GM19239 (cell line): Measurements from ENCODE around the gene MSRB3.
"Not testable (repeated sequence)": the region's sequence is repeated elsewhere in the genome, so short reads cannot be mapped to it uniquely, and the experiment has no call there.

Source experiments
- DNase-seq: peaks from one replicate; pipeline ENCODE4 v3.0.0; 2011; ENCODE audit warnings: low spot score; ENCODE audit not compliant: insufficient read length
- FAIRE-seq: peaks from 2 replicates; lab custom pipeline; 2011; peaks lifted over from hg19 to GRCh38; lab: Jason Lieb, UNC

MSRB3 gene

DNA sequence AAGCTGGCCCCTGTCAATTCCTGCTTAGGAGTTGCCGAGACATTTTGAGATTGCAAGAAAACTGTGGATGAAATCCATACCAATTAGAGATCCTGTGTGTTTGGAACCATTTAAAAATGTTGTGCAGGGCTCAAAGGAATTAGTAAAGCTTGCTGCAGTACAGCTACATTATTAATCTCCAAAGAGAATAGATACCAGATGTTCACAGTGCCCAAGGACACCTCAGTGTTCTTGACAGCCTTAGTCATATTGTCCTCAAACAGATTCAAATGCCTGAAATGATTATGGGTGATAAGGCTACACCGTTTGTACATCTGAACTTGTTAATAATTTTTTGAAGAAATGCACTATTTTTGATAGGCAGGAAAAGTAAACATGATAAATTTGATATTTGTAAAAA is 164.6 kb downstream of the MSRB3 start:
- no peak for FAIRE-seq
- no peak for DNase-seq

DNA sequence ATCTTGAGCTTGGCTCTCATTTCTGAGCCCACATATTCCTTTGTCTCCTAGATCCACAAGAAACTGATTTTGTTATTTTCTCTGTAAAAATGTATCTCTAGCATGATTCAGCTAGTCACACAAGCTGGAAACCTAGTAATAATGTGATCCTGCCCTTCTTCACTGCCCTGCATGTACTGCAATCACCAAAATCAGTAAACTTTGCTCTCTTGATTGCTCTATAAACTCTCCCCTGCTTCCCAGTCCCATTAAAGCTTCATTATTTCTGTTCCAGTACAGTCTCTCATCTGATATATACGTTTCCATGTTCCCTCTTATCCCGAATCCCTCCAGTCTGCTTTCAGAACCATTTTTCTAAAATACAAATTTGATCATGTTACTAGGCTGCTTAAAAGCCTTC is 166.5 kb downstream of the MSRB3 start:
- no peak for DNase-seq
- FAIRE-seq = no peak

DNA sequence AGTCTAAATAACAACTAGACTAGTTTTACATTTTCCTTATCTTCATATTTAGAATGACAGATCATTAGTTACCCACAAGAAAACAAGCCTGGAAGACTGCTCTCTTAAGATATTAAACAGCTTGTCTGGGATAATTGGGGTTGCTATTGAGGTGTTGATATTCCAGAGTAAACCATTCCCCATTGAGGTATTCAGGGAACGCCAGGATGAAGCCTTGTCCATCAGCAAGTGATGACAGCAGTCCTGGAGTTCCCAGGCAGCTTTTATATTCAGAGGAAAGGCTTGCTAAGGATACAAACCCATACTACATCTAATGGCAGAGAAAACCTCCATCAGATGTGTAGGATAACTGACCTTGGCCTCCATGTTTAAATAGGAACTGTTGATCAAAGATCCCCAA is 168.4 kb downstream of the MSRB3 start:
- FAIRE-seq (no peak), DNase-seq (no peak)

GRCh38 chr12:65449400-65449799 is 170.9 kb downstream of the MSRB3 start:
- FAIRE-seq = no peak
- DNase-seq = no peak

DNA sequence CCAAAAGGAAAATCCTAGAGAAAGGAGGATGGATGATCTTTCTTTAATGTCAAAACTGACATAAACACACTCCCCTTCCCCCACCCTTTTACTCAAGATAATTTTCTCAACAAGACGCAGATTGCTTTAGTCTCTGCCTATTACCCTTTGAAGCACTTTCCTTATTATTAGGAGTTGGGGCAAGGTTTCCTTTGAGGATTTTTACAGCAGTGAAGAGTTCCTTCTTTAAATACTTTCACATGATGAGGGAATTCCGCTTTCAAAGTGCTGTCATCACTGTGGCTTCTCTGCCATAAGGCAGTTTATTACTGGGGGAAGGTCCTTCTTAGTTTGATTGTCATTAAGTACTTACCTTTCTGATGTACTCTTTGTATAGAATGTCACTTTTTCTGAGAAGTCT is 172.1 kb downstream of the MSRB3 start:
- FAIRE-seq = no peak
- DNase-seq = no peak

- DNase-seq (no peak), FAIRE-seq (no peak)
Observed at GRCh38 chr12:65454115-65454787, 175.8 kb downstream of the MSRB3 start.

- FAIRE-seq = not testable (repeated sequence)
Observed at GRCh38 chr12:65457341-65457740, 178.9 kb downstream of the MSRB3 start.

GRCh38 chr12:65458718-65459117 is 180.2 kb downstream of the MSRB3 start:
- no peak for FAIRE-seq
- no peak for DNase-seq

More at GRCh38 chr12:65457341-65457740, 178.9 kb downstream of the MSRB3 start:
- DNase-seq = not testable (repeated sequence)

DNA sequence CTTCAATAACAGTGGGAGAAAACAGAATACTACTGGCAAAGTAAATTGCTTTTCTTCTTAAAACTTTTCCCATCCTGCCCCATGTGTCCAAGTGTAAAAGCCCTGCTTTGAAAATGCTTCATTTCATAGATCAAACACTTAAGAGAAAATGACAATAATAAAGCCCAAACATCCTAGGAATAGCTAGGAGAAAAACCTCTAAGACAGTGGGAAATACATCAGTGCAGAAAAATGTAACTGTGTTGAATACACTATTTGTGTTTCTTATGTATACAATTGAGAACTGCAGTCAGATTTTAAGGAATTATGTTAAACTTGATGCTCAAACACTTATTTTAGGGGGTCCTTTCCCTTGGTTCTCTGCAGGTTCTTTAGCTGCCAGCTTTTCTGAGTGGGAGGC is 181.1 kb downstream of the MSRB3 start:
- DNase-seq (no peak), FAIRE-seq (no peak)

GRCh38 chr12:65460063-65460462 is 181.6 kb downstream of the MSRB3 start:
- DNase-seq (no peak), FAIRE-seq (no peak)

DNA sequence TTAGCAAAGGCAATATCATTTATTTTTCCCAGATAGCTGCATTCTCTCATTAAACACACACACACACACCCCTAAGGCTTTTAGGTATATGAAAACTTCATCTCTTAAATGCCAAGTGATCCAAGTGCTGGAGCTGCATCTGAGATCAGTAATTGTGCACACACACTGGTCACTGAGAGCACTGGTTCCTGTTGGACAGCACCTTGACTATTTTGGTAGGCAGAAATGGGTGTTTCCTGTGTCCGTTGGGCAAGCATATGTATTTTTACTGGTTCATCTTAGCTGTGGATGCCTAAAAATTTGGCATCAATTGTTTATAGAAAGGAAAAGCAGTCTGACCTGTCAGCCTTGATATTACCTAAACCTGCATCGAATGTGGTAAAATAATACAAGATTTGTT is 182.5 kb downstream of the MSRB3 start:
- FAIRE-seq = no peak
- DNase-seq = no peak

DNA sequence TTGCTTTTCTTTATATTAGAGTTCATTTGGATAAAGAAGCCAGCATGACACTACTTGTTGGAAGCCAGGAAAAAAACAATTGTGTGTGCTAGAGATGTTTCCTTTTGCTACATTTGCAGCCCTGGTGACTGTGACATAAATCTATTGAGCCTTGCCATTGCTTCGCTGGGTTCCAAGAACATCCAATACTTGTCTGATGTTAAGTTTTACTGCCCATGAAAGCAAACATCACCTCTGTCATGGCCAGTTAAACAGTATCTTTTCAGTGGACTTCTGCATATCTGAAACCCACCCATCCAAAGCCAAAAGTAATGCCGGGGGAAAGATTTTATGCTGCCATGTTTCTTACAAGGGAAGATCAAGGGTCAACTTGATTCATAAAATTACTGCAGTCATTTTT is 184.0 kb downstream of the MSRB3 start:
- DNase-seq (no peak), FAIRE-seq (no peak)

DNA sequence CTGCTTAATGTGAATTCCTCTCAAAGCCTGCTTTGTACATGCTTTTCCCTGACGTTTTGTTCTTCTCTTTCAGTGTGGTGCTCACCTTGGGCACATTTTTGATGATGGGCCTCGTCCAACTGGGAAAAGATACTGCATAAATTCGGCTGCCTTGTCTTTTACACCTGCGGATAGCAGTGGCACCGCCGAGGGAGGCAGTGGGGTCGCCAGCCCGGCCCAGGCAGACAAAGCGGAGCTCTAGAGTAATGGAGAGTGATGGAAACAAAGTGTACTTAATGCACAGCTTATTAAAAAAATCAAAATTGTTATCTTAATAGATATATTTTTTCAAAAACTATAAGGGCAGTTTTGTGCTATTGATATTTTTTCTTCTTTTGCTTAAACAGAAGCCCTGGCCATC is 184.6 kb downstream of the MSRB3 start:
- no peak for DNase-seq
- no peak for FAIRE-seq

GRCh38 chr12:65463611-65464010 is 185.1 kb downstream of the MSRB3 start:
- FAIRE-seq (no peak), DNase-seq (no peak)

DNA sequence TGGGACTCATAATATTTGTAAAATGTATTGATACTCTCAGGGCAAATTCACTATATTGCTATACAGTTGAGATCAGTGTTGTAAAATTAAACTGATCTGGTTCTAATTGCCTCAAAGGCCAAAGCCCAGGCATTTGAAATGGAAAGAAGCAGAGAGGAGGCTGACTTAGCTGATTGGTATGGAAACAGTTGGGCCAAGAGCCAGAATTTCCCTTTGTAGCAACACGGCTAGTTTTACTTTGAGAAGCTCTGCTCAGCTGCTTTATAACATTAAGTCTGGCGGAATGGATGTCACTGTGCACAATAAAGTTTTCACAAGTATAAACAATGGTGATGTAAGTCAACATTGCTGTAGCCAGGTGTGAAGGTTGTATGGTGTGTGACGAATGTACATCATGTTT is 186.4 kb downstream of the MSRB3 start:
- FAIRE-seq (no peak), DNase-seq (no peak)

- no peak for FAIRE-seq
- DNase-seq = no peak
Observed at GRCh38 chr12:65465766-65466547, 187.5 kb downstream of the MSRB3 start.

DNA sequence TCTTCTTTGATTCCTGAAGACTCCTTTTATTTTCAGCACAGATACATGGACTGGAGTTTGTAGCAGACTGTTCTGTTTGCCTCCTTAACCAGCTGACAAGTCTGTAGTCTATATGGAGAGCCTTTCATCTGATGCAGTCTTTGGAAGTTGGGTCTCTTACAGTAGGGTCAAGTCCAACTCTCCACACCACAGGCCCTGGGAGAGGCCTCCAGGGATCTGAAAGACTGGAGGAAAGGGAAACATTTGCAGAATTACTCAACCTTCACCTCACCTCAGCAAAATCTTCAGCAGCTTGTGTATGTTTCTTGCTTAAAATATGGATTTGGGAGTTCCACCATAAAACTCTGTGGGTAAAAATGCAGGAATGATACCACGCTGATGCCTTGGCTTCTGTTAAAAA is 188.4 kb downstream of the MSRB3 start:
- FAIRE-seq = no peak
- DNase-seq = no peak

DNA sequence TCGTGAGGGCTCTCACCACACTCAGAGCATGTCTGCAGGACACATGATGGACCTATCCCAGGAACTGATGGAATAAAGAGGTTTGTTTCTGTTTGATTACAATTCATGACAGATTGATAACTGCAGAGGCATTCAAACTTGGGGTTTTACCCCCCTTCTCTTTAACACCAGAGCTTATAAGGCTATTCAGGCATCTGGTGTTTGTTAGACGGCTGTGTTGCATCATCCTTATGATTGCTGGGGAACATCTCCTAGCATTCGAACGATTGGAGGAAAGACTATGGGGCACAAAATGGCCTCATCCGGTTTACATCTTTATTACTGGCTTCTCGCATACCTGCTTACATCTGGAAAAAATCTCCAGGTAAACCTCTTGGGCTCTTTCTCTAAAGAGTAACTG is 191.8 kb downstream of the MSRB3 start:
- DNase-seq (no peak), FAIRE-seq (no peak)

GRCh38 chr12:65472079-65472478 is 193.6 kb downstream of the MSRB3 start:
- no peak for FAIRE-seq

DNA sequence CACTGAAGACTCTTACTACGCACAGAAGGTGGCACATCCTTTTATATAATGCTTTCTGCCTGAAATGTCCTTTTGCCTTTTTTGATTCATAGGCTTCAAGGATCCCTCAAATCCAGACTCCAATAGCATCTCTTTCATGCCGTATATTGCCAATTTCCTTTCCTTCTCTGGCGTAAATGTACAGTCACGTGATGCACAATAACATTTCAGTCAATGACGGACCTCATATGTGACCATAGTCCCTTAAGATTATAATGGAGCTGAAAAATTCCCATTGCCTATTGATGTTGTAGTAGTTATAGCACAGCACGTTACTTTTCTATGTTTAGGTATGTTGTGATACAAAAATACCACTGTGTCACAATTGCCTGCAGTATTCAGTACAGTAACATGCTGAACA is 196.3 kb downstream of the MSRB3 start:
- no peak for DNase-seq
- no peak for FAIRE-seq

More at GRCh38 chr12:65472079-65472478, 193.6 kb downstream of the MSRB3 start:
- DNase-seq = no peak

GRCh38 chr12:65477721-65478120 is 199.2 kb downstream of the MSRB3 start:
- DNase-seq (no peak), FAIRE-seq (no peak)
